Uterus (tissue), 2 donors: Measurements from ENCODE around the gene WEE1.

Source experiments
- POLR2A ChIP-seq, 2 donors: fragments of 450-650 bp; IDR thresholded peaks; one replicate each; pipeline ENCODE4 v1.6.1; 2016; ENCODE audit warnings: antibody characterized with exemption in 2 of 2, mild to moderate bottlenecking in 1 of 2, moderate library complexity in 1 of 2
- TF ChIP-seq, protein P1 (sequence below), 4 experiments: fragments of 200-600 bp in 2 of 4; fragments of 450-650 bp in 2 of 4; sonication (generic) in 2 of 4; IDR thresholded peaks; one replicate each; pipeline ENCODE4 v1.5.1; 2016 to 2019; ENCODE audit warnings: antibody characterized with exemption in 4 of 4, mild to moderate bottlenecking in 2 of 4, moderate library complexity in 1 of 4

DNA sequence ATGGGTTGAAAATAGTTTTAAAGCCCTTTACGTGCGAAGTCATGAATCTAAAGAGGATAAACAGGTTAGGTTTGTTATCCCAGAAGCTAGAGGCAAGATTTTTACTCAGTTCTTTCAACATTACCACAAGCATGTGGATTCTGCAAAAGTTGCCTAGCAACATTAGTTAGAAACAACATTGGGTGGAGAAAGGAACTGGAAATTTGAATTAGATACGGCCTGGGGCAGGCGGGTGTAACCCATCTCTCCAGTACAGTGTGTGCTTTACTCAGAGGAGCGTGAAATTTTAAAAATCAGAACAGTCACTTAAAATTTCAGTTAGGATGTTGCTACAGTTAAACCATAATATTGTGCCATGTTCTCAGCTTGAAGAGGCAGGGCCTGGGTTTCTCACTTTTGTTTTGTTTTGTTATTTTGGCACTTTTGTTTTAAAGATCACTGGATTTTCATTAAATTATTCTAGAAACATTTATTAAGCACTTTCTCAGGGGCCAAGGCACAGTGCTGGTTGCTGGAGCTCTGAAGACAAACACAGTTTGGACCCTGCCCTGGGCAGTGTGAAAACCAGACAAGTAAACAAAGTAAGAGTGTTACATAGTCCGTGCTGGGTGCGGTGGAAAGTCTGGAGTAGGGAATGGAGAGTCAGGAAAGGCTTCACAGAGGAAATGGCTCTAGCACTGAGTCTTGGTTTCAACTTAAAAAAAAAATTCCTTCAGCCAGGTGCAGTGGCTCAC lies 4.4 kb upstream of the WEE1 start:
- TF ChIP-seq, protein P1, sequence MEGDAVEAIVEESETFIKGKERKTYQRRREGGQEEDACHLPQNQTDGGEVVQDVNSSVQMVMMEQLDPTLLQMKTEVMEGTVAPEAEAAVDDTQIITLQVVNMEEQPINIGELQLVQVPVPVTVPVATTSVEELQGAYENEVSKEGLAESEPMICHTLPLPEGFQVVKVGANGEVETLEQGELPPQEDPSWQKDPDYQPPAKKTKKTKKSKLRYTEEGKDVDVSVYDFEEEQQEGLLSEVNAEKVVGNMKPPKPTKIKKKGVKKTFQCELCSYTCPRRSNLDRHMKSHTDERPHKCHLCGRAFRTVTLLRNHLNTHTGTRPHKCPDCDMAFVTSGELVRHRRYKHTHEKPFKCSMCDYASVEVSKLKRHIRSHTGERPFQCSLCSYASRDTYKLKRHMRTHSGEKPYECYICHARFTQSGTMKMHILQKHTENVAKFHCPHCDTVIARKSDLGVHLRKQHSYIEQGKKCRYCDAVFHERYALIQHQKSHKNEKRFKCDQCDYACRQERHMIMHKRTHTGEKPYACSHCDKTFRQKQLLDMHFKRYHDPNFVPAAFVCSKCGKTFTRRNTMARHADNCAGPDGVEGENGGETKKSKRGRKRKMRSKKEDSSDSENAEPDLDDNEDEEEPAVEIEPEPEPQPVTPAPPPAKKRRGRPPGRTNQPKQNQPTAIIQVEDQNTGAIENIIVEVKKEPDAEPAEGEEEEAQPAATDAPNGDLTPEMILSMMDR (IDR thresholded peaks at IDR 0.05): peak in 1 of 4 experiments; percentile 7
- TF ChIP-seq POLR2A (IDR thresholded peaks at IDR 0.05): peak; percentile 62 to 69
